Measurements from ENCODE around the gene MCM9. TPM values are rescaled to one million over a fixed set of nuclear protein-coding genes. Genes with fewer than 3 reads are reported as not detected.

The MCM9 gene
- polyA plus RNA-seq, 3 donors: 9.4 to 11.9 (median 9.8) TPM

GRCh38 chr6:118945217-118945616 lies 10.3 kb upstream of the MCM9 start:
- H3K36me3 ChIP-seq (replicated peaks in 1 of 2; ENCODE audit: control insufficient read depth in 1 of 2, insufficient read depth in 2 of 2, low read length in 2 of 2): no peaks in the 10 kb centered on the region
- Mint-ChIP-seq H3K9me3 (peaks cover 35 to 72% (median 56%) of the 10 kb centered on the region in 7 donors), H3K36me3 (no peaks in the 10 kb centered on the region), H3K27me3 (ENCODE audit: low read depth in 3 of 3) (peaks cover 0 to 1% (median 0%) of the 10 kb centered on the region in 3 donors), H3K4me1 (no peaks in the 10 kb centered on the region), H3K27ac (no peak overlapping the region), H3K4me3 (no peak overlapping the region)
- no peak overlapping the region for H3K27ac ChIP-seq (ENCODE audit: low read depth in 1 of 2, low read length in 2 of 2)
- no peaks in the 10 kb centered on the region for H3K79me2 ChIP-seq (ENCODE audit: insufficient read depth, low read length)
- no peak for TF ChIP-seq CTCF (IDR thresholded peaks at IDR 0.05)
- no peak for DNase-seq
- H3K9me3 ChIP-seq (replicated peaks in 1 of 2; ENCODE audit: control insufficient read depth in 1 of 2, insufficient read depth in 1 of 2, low read length in 2 of 2): peaks cover 26 to 31% of the 10 kb centered on the region in 2 donors
- no peak overlapping the region for H3K4me2 ChIP-seq (replicated peaks; ENCODE audit: extremely low read depth, low read length, poor library complexity, severe bottlenecking)
- no peak overlapping the region for H3K9ac ChIP-seq (ENCODE audit: insufficient read depth, low read length, poor library complexity, severe bottlenecking)
- H3K27me3 ChIP-seq (ENCODE audit: control insufficient read depth in 2 of 2, insufficient read depth in 2 of 2, low read length in 2 of 2): no peaks in the 10 kb centered on the region
- no peaks in the 10 kb centered on the region for H3K4me1 ChIP-seq (ENCODE audit: control insufficient read depth in 1 of 2, insufficient read depth in 2 of 2, low read length in 2 of 2)
- no peak overlapping the region for H3K4me3 ChIP-seq (replicated peaks in 1 of 3; ENCODE audit: low read depth in 2 of 3, low read length in 3 of 3)
- intact Hi-C loops (cut with micrococcal nuclease): no loop called here
- no peak overlapping the region for H2AFZ ChIP-seq (ENCODE audit: insufficient read depth, low read depth, low read length, poor library complexity, severe bottlenecking)
- H4K20me1 ChIP-seq (ENCODE audit: insufficient read depth, low read length): no peaks in the 10 kb centered on the region

- H3K4me3 Mint-ChIP-seq: no peak overlapping the region
- Histone ChIP-seq H3K4me3 (replicated peaks in 1 of 3; ENCODE audit: low read depth in 2 of 3, low read length in 3 of 3) (no peak overlapping the region), H2AFZ (ENCODE audit: insufficient read depth, low read depth, low read length, poor library complexity, severe bottlenecking) (no peak overlapping the region), H3K27ac (ENCODE audit: low read depth in 1 of 2, low read length in 2 of 2) (no peak overlapping the region), H4K20me1 (ENCODE audit: insufficient read depth, low read length) (no peaks in the 10 kb centered on the region), H3K4me2 (replicated peaks; ENCODE audit: extremely low read depth, low read length, poor library complexity, severe bottlenecking) (no peak overlapping the region), H3K9me3 (replicated peaks in 1 of 2; ENCODE audit: control insufficient read depth in 1 of 2, insufficient read depth in 1 of 2, low read length in 2 of 2) (peaks cover 20% of the 10 kb centered on the region in 2 donors), H3K9ac (ENCODE audit: insufficient read depth, low read length, poor library complexity, severe bottlenecking) (no peak overlapping the region), H3K27me3 (ENCODE audit: control insufficient read depth in 2 of 2, insufficient read depth in 2 of 2, low read length in 2 of 2) (no peaks in the 10 kb centered on the region), H3K36me3 (replicated peaks in 1 of 2; ENCODE audit: control insufficient read depth in 1 of 2, insufficient read depth in 2 of 2, low read length in 2 of 2) (no peaks in the 10 kb centered on the region), H3K4me1 (ENCODE audit: control insufficient read depth in 1 of 2, insufficient read depth in 2 of 2, low read length in 2 of 2) (peaks cover 0 to 3% of the 10 kb centered on the region in 2 donors), H3K79me2 (ENCODE audit: insufficient read depth, low read length) (peaks cover 10% of the 10 kb centered on the region)
- WGBS (ENCODE audit: insufficient coverage): 94% methylated on average over 2 of the region's 2 CpGs
- peaks cover 19 to 57% (median 33%) of the 10 kb centered on the region in 7 donors for H3K9me3 Mint-ChIP-seq
- no peak overlapping the region for H3K27ac Mint-ChIP-seq
- peaks cover 11% of the 10 kb centered on the region for H3K4me1 Mint-ChIP-seq
- H3K36me3 Mint-ChIP-seq: peaks cover 0 to 10% of the 10 kb centered on the region in 2 donors
- TF ChIP-seq CTCF (IDR thresholded peaks at IDR 0.05): no peak
- DNase-seq: no peak
- peaks cover 0 to 1% (median 0%) of the 10 kb centered on the region in 3 donors for H3K27me3 Mint-ChIP-seq (ENCODE audit: low read depth in 3 of 3)
- intact Hi-C loops (cut with micrococcal nuclease): no loop called here
Observed at GRCh38 chr6:118940770-118941169, 5.8 kb upstream of the MCM9 start.

Data from CD14-positive monocyte (primary cell).